ENCODE measurements around the gene ATXN1.
A peak's percentile ranks its signal among the peaks of the same experiment; 100 is the strongest.

The ATXN1 gene

DNA sequence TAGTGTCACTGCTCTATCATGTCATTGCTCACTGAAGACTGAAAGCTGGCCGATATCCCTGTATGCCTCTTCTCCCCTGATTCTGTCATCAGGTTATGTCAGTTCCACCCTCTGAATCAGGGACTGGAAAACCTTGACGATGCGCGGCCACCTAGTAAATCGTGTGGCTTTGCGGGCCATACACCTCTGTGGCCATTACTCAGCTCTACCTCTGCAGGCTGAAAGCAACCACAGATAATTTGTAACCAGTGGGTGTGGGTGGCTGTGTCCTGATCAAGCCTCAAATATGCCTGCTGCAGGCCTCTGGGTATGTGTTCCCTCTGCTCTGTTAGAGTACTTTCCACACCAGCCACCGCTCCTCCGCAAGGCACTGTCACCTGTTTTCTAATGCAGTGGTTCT, 417.7 kb downstream of the ATXN1 start:
- Histone ChIP-seq H2AFZ (ENCODE audit: low read length) (no peak overlapping the region), H3K4me2 (ENCODE audit: low read depth, low read length, poor library complexity, severe bottlenecking) (no peak overlapping the region), H3K9me3 (ENCODE audit: insufficient read depth, low read depth, low read length) (no peaks in the 10 kb centered on the region), H3K9ac (ENCODE audit: low read depth, low read length, poor library complexity, severe bottlenecking) (no peak overlapping the region), H3F3A (ENCODE audit: low read depth) (no peaks in the 10 kb centered on the region), H3K4me1 (ENCODE audit: insufficient read depth, low read length, poor library complexity, severe bottlenecking) (no peaks in the 10 kb centered on the region), H3K27me3 (ENCODE audit: insufficient read depth, low read length, poor library complexity, severe bottlenecking) (no peaks in the 10 kb centered on the region), H3K36me3 (ENCODE audit: insufficient read depth, low read length) (no peaks in the 10 kb centered on the region), H3K79me2 (ENCODE audit: insufficient read depth, low read length) (no peaks in the 10 kb centered on the region), H3K9me2 (replicated peaks; ENCODE audit: low read depth, low read length) (no peaks in the 10 kb centered on the region), H4K20me1 (ENCODE audit: insufficient read depth, low read length, poor library complexity, severe bottlenecking) (no peaks in the 10 kb centered on the region), H3K4me3 (ENCODE audit: low read length, poor library complexity, severe bottlenecking) (no peak overlapping the region)
- no peak for TF ChIP-seq EZH2phosphoT487 (IDR thresholded peaks at IDR 0.05; ENCODE audit: borderline replicate concordance)
- TF ChIP-seq, protein P1, sequence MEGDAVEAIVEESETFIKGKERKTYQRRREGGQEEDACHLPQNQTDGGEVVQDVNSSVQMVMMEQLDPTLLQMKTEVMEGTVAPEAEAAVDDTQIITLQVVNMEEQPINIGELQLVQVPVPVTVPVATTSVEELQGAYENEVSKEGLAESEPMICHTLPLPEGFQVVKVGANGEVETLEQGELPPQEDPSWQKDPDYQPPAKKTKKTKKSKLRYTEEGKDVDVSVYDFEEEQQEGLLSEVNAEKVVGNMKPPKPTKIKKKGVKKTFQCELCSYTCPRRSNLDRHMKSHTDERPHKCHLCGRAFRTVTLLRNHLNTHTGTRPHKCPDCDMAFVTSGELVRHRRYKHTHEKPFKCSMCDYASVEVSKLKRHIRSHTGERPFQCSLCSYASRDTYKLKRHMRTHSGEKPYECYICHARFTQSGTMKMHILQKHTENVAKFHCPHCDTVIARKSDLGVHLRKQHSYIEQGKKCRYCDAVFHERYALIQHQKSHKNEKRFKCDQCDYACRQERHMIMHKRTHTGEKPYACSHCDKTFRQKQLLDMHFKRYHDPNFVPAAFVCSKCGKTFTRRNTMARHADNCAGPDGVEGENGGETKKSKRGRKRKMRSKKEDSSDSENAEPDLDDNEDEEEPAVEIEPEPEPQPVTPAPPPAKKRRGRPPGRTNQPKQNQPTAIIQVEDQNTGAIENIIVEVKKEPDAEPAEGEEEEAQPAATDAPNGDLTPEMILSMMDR (conservative IDR thresholded peaks at IDR 0.05; ENCODE audit: low read length): no peak

DNA sequence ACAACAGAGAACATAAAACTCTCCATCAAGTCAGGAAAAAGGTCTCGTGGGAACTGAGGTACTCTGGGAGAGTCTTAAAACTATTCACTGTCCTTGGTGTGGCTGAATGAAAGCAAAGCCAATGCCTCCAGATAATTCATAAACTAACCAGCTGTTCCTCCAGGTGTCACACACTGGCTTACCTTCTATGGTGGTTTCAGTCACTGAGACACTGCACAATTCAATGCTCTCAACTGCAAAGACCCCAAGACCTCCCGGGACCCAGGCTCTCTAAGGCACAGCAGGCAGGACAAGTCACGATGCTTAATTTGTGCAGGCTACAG, 422.0 kb downstream of the ATXN1 start:
- TF ChIP-seq, protein P1 (conservative IDR thresholded peaks at IDR 0.05; ENCODE audit: low read length): 0 out of 2 replicates have a peak, but pooled peaks have one; percentile 2
- TF ChIP-seq EZH2phosphoT487 (IDR thresholded peaks at IDR 0.05; ENCODE audit: borderline replicate concordance): no peak
- no peaks in the 10 kb centered on the region for H3F3A ChIP-seq (ENCODE audit: low read depth)
- H3K4me3 ChIP-seq (ENCODE audit: low read length, poor library complexity, severe bottlenecking): no peak overlapping the region
- no peak overlapping the region for H3K4me2 ChIP-seq (ENCODE audit: low read depth, low read length, poor library complexity, severe bottlenecking)
- no peaks in the 10 kb centered on the region for H3K27me3 ChIP-seq (ENCODE audit: insufficient read depth, low read length, poor library complexity, severe bottlenecking)
- no peaks in the 10 kb centered on the region for H3K9me2 ChIP-seq (replicated peaks; ENCODE audit: low read depth, low read length)
- no peaks in the 10 kb centered on the region for H4K20me1 ChIP-seq (ENCODE audit: insufficient read depth, low read length, poor library complexity, severe bottlenecking)
- no peaks in the 10 kb centered on the region for H3K9me3 ChIP-seq (ENCODE audit: insufficient read depth, low read depth, low read length)
- H3K9ac ChIP-seq (ENCODE audit: low read depth, low read length, poor library complexity, severe bottlenecking): no peak overlapping the region
- no peak overlapping the region for H2AFZ ChIP-seq (ENCODE audit: low read length)
- H3K36me3 ChIP-seq (ENCODE audit: insufficient read depth, low read length): no peaks in the 10 kb centered on the region
- H3K79me2 ChIP-seq (ENCODE audit: insufficient read depth, low read length): no peaks in the 10 kb centered on the region
- H3K4me1 ChIP-seq (ENCODE audit: insufficient read depth, low read length, poor library complexity, severe bottlenecking): no peaks in the 10 kb centered on the region

DNA sequence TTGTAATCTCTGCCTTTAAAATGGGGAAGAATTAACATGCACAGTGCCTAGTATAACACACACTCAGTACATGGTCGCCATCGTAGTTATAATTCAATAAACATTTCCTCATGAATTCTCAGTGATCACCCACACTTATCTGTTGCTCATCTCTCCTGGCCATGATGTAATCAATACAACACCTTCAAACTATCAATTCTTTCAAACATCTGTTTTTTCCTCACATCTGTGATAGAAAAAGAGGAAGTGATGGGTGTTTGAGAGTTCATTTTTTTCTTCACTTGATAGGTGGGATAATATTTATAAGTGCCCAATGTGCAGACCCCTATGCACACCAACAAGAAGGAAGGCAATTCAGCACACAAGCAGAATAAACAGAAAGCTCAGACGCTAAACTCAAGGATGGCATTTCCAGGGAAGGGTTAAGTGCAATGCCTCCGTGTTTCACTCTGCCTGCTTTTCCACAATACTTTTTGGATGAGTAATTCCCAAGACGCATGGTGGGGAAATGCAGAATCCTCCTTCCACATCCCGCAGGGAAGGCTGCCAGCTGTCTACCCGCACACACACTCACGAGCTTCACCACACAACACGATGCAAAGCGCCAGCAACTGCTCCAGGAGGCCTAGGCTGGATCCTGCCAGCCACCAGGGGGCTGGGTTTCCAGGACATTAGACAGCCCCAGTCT, 422.5 kb downstream of the ATXN1 start:
- no peak for TF ChIP-seq EZH2phosphoT487 (IDR thresholded peaks at IDR 0.05; ENCODE audit: borderline replicate concordance)
- TF ChIP-seq, protein P1 (conservative IDR thresholded peaks at IDR 0.05; ENCODE audit: low read length): peak; percentile 48
- Histone ChIP-seq H3K9ac (ENCODE audit: low read depth, low read length, poor library complexity, severe bottlenecking) (no peak overlapping the region), H3K9me3 (ENCODE audit: insufficient read depth, low read depth, low read length) (no peaks in the 10 kb centered on the region), H3F3A (ENCODE audit: low read depth) (no peaks in the 10 kb centered on the region), H3K4me3 (ENCODE audit: low read length, poor library complexity, severe bottlenecking) (no peak overlapping the region), H4K20me1 (ENCODE audit: insufficient read depth, low read length, poor library complexity, severe bottlenecking) (no peaks in the 10 kb centered on the region), H3K79me2 (ENCODE audit: insufficient read depth, low read length) (no peaks in the 10 kb centered on the region), H3K36me3 (ENCODE audit: insufficient read depth, low read length) (no peaks in the 10 kb centered on the region), H3K4me1 (ENCODE audit: insufficient read depth, low read length, poor library complexity, severe bottlenecking) (no peaks in the 10 kb centered on the region), H2AFZ (ENCODE audit: low read length) (no peak overlapping the region), H3K27me3 (ENCODE audit: insufficient read depth, low read length, poor library complexity, severe bottlenecking) (no peaks in the 10 kb centered on the region), H3K9me2 (replicated peaks; ENCODE audit: low read depth, low read length) (no peaks in the 10 kb centered on the region), H3K4me2 (ENCODE audit: low read depth, low read length, poor library complexity, severe bottlenecking) (no peak overlapping the region)

Data from Loucy (cell line).